Measurements from ENCODE around the gene RRP1B.
"Not testable (repeated sequence)": the region's sequence is repeated elsewhere in the genome, so short reads cannot be mapped to it uniquely, and the experiment has no call there.

RRP1B gene

GRCh38 chr21:43643193-43643592, 16.2 kb upstream of the RRP1B start:
- DNase-seq (ENCODE audit: low read depth) = no peak

GRCh38 chr21:43644071-43644470, 15.3 kb upstream of the RRP1B start:
- DNase-seq (ENCODE audit: low read depth) = no peak

GRCh38 chr21:43644609-43645008, 14.8 kb upstream of the RRP1B start:
- DNase-seq (ENCODE audit: low read depth) = no peak

GRCh38 chr21:43645136-43645891, 14.0 kb upstream of the RRP1B start:
- no peak for DNase-seq (ENCODE audit: low read depth)

GRCh38 chr21:43645976-43646375, 13.4 kb upstream of the RRP1B start:
- DNase-seq (ENCODE audit: low read depth) = no peak

GRCh38 chr21:43646550-43647260, 12.7 kb upstream of the RRP1B start:
- DNase-seq (ENCODE audit: low read depth) = peak; percentile 69

GRCh38 chr21:43648171-43648570, 11.2 kb upstream of the RRP1B start:
- no peak for DNase-seq (ENCODE audit: low read depth)

GRCh38 chr21:43651926-43652325, 7.4 kb upstream of the RRP1B start:
- not testable (repeated sequence) for DNase-seq (ENCODE audit: low read depth)

- no peak for DNase-seq (ENCODE audit: low read depth)
Observed at GRCh38 chr21:43652616-43653015, 6.7 kb upstream of the RRP1B start.

- no peak for DNase-seq (ENCODE audit: low read depth)
Observed at GRCh38 chr21:43653626-43654025, 5.7 kb upstream of the RRP1B start.

GRCh38 chr21:43654806-43655489, 4.4 kb upstream of the RRP1B start:
- DNase-seq (ENCODE audit: low read depth) = no peak

- no peak for DNase-seq (ENCODE audit: low read depth)
Observed at GRCh38 chr21:43657355-43658087, 1.8 kb upstream of the RRP1B start.

GRCh38 chr21:43658088-43658741, 1.1 kb upstream of the RRP1B start:
- no peak for DNase-seq (ENCODE audit: low read depth)

- DNase-seq (ENCODE audit: low read depth) = no peak
Observed at GRCh38 chr21:43658769-43659135, 608 bp upstream of the RRP1B start.

GRCh38 chr21:43662286-43662685, 2.9 kb downstream of the RRP1B start:
- no peak for DNase-seq (ENCODE audit: low read depth)

- DNase-seq (ENCODE audit: low read depth) = no peak
Observed at GRCh38 chr21:43663033-43663432, 3.7 kb downstream of the RRP1B start.

- DNase-seq (ENCODE audit: low read depth) = no peak
Observed at GRCh38 chr21:43664358-43664757, 5.0 kb downstream of the RRP1B start.

- DNase-seq (ENCODE audit: low read depth) = no peak
Observed at GRCh38 chr21:43665879-43666278, 6.5 kb downstream of the RRP1B start.

- no peak for DNase-seq (ENCODE audit: low read depth)
Observed at GRCh38 chr21:43667191-43667904, 8.0 kb downstream of the RRP1B start.

- no peak for DNase-seq (ENCODE audit: low read depth)
Observed at GRCh38 chr21:43669828-43670605, 10.7 kb downstream of the RRP1B start.

Measured in stimulated activated CD8-positive, alpha-beta memory T cell treated with anti-CD3 and anti-CD28 coated beads, Interleukin-12 subunit alpha, Interleukin-12 subunit beta, amount 100 ng/mL, for 4 hours (primary cell).